ENCODE data around the gene UTP14A.

DNA sequence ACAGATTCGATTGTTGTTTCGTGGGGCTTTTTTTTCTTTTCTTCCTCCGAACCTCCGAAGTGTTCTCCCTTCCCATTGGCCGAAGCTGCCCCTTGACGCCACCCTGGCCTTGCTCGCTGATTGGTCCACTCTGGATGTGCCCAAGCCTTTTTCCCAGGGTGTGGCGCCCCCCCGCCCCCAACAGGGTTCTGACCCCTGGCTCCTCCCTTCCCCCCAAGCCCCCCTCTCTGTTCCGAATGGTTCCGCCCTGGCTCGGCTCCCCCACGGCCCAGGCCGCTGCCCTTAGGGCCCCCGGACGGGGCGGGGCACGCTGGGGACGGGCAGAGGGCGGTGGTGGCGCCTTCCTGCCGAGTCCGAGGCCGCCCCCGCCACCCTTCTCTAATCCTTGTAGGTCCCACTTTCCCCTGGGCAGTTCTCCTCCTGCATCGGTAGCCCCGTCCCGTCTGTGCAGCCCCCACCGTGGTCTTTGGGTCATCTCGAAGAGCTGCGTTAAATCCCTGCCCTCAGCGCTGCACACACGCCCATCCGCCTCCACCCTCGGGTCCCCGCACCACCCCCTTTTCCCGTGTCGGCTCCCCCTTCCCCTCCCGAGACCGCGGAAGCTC lies 25.5 kb downstream of the UTP14A start:
- TF ChIP-seq CTCF (IDR thresholded peaks at IDR 0.05) (no peak), POLR2A (IDR thresholded peaks at IDR 0.05) (peak in 1 of 2 donors; percentile 44)
